ENCODE measurements around the gene NFIC. TPM values are rescaled to one million over a fixed set of nuclear protein-coding genes. Genes with fewer than 3 reads are reported as not detected.

NFIC gene
- total RNA-seq, 6 donors from 2014 or later = 96.1 to 175 (median 154) TPM

DNA sequence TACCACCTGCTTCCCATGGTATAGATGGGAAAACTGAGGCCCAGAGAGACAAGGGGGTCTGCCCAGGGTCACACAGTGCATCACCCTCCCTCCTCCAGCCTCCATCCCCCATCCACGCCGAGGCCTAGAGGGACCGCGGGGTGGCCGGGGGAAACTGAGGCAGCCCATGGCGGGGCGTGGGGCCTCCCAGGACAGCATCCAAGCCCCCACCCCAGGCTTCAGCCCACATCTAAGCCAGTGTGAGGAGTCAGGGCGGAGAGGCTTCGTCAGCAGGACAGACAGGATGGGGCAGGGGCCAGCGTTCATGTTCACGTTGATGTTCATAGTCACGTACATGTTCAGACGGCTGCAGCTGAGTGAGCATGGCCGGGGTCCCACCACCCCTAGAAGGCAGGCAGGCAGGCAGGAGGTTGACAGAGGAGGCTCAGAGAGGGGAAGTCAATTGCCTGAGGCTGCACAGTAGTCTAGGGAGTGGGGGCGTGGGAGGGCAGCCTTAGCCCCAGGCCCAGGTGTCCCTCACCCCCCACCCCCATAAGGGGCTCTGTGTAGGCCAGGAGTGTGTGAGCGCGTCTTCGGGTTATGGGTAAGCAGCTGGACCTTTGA is 90.6 kb downstream of the NFIC start:
- no peak for ATAC-seq (ENCODE audit: low FRiP score in 2 of 2)
- H3K27ac ChIP-seq = peak overlapping the region; percentile 85 to 91 (median 88)
- peaks cover 22 to 75% (median 55%) of the 10 kb centered on the region in 4 donors for H3K36me3 ChIP-seq
- H3K27me3 ChIP-seq = no peaks in the 10 kb centered on the region
- H3K4me1 ChIP-seq = peaks cover 23 to 42% (median 32%) of the 10 kb centered on the region in 4 donors
- WGBS, 2 donors = 76 to 88% methylated on average over 10 to 18 of the region's 18 CpGs
- no peaks in the 10 kb centered on the region for H3K9me3 ChIP-seq
- H3K4me3 ChIP-seq = no peak overlapping the region
- peak in 1 of 2 donors; percentile 55 for DNase-seq
- TF ChIP-seq EP300 (IDR thresholded peaks at IDR 0.05) (no peak), POLR2A (IDR thresholded peaks at IDR 0.05) (no peak), POLR2AphosphoS5 (IDR thresholded peaks at IDR 0.05) (no peak), CTCF (IDR thresholded peaks at IDR 0.05) (no peak)

DNA sequence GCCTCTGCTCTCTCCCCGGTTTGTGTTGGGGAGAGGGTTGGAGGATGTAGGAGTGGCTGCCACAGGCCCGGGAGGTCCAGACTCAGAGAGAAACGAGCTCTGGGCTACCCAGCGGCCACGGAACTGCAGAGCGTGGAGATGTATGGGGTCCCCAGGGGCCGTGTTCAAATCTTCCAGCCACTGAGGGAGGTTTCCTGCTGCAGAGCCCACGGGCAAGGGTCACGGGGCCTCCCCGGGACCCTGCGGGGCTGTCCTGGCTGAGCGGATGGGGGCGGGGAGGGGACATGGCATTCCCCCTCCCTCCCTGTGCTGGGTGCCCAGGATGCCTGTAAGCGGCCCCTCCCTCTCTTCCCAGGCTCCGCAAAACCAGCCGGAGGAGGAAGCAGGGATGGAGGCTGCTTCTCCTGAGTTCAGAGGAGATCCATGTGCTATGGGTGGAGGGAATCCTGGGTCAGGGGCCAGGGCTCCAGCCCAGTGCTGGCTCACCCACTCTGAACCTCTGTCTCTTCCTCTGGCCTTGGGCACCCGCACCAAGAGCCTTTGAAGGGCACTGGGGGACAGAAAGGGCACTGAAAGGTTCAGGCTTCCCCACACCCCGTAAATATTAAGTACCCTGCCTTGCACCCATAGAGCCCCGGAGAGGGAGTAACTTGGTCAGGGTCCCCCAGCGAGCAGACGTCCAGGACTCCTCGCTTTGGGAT is 91.3 kb downstream of the NFIC start:
- Histone ChIP-seq H3K9me3 (no peaks in the 10 kb centered on the region), H3K36me3 (peaks cover 17 to 75% (median 53%) of the 10 kb centered on the region in 4 donors), H3K4me1 (peaks cover 23 to 42% (median 32%) of the 10 kb centered on the region in 4 donors), H3K4me3 (no peak overlapping the region), H3K27me3 (no peaks in the 10 kb centered on the region), H3K27ac (peak overlapping the region; percentile 85 to 91 (median 88))
- 60 to 66% methylated on average over 16 to 22 of the region's 22 CpGs for WGBS, 2 donors
- TF ChIP-seq POLR2A (IDR thresholded peaks at IDR 0.05) = no peak
- TF ChIP-seq POLR2AphosphoS5 (IDR thresholded peaks at IDR 0.05) = peak in 1 of 2 donors; percentile 5
- peak in 1 of 2 donors; percentile 18 for DNase-seq
- ATAC-seq (ENCODE audit: low FRiP score in 2 of 2) = no peak

- H3K9me3 ChIP-seq = no peaks in the 10 kb centered on the region
- ATAC-seq (ENCODE audit: low FRiP score in 2 of 2) (peak in 1 of 2 donors; percentile 16), DNase-seq (peak in 1 of 2 donors; percentile 74)
- peaks cover 23 to 42% (median 32%) of the 10 kb centered on the region in 4 donors for H3K4me1 ChIP-seq
- TF ChIP-seq POLR2AphosphoS5 (IDR thresholded peaks at IDR 0.05) (no peak), CTCF (IDR thresholded peaks at IDR 0.05) (no peak), EP300 (IDR thresholded peaks at IDR 0.05) (no peak), POLR2A (IDR thresholded peaks at IDR 0.05) (no peak)
- H3K36me3 ChIP-seq = peaks cover 17 to 75% (median 53%) of the 10 kb centered on the region in 4 donors
- peak overlapping the region; percentile 85 to 91 (median 88) for H3K27ac ChIP-seq
- no peak overlapping the region for H3K4me3 ChIP-seq
- WGBS, 2 donors = 64 to 70% methylated on average over 14 to 17 of the region's 19 CpGs
- no peaks in the 10 kb centered on the region for H3K27me3 ChIP-seq
Measured at GRCh38 chr19:3458229-3459088, 92.1 kb downstream of the NFIC start.

- peak overlapping the region; percentile 85 to 91 (median 88) for H3K27ac ChIP-seq
- ATAC-seq (ENCODE audit: low FRiP score in 2 of 2) (peak; percentile 86 to 90), DNase-seq (peak; percentile 74 to 79)
- H3K4me3 ChIP-seq = peak overlapping the region in 1 of 4 donors; percentile 23
- H3K4me1 ChIP-seq = peaks cover 23 to 42% (median 32%) of the 10 kb centered on the region in 4 donors
- no peaks in the 10 kb centered on the region for H3K27me3 ChIP-seq
- 30 to 35% methylated on average over 23 to 25 of the region's 26 CpGs for WGBS, 2 donors
- peak; percentile 19 to 79 for TF ChIP-seq POLR2AphosphoS5 (IDR thresholded peaks at IDR 0.05)
- no peak for TF ChIP-seq CTCF (IDR thresholded peaks at IDR 0.05)
- no peak for TF ChIP-seq POLR2A (IDR thresholded peaks at IDR 0.05)
- peak in 2 of 4 donors; percentile 7 to 70 for TF ChIP-seq EP300 (IDR thresholded peaks at IDR 0.05)
- peaks cover 9 to 75% (median 53%) of the 10 kb centered on the region in 4 donors for H3K36me3 ChIP-seq
- no peaks in the 10 kb centered on the region for H3K9me3 ChIP-seq
Measured at GRCh38 chr19:3459089-3459881, 92.9 kb downstream of the NFIC start.

Data from upper lobe of left lung (tissue), 6 donors.